A549 (cell line): ENCODE data around the gene SERPINA4.

Experiments
- BHLHE40 ChIP-seq: IDR thresholded peaks from 2 replicates; pipeline ENCODE4 v1.6.1; 2012; ENCODE audit warnings: low read depth, low read length, inconsistent platforms
- CTCF ChIP-seq: fragments of >200 bp; sonication (Bioruptor Twin); formaldehyde crosslinking; IDR thresholded peaks from 3 replicates; pipeline ENCODE4 v1.5.1; 2016
- EP300 ChIP-seq, 2 experiments: fragments of >200 bp; sonication (Bioruptor Twin); formaldehyde crosslinking; IDR thresholded peaks; 2 replicates in 1 of 2; 3 replicates in 1 of 2; pipeline ENCODE4 v1.6.1; 2016 to 2017
- HMGXB4 ChIP-seq: fragments of 250-450 bp; sonication (Bioruptor Pico); IDR thresholded peaks from 2 replicates; pipeline ENCODE4 v1.5.0; 2021; ENCODE audit warnings: mild to moderate bottlenecking, moderate library complexity, borderline replicate concordance
- KDM1A ChIP-seq: fragments of 200-600 bp; sonication (generic); IDR thresholded peaks from 2 replicates; pipeline ENCODE4 v1.6.1; 2016; ENCODE audit warnings: low read depth, mild to moderate bottlenecking
- POLR2A ChIP-seq: IDR thresholded peaks from 2 replicates; pipeline ENCODE4 v1.6.1; 2012; ENCODE audit warnings: mild to moderate bottlenecking, low read length
- RCOR1 ChIP-seq: fragments of 150-350 bp; IDR thresholded peaks from 2 replicates; pipeline ENCODE4 v1.6.1; 2014; ENCODE audit warnings: antibody characterized with exemption, low read length, low read depth
- ZFP36 ChIP-seq: fragments of 450-650 bp; IDR thresholded peaks from 2 replicates; pipeline ENCODE4 v1.6.1; 2014; ENCODE audit warnings: borderline replicate concordance; ENCODE audit not compliant: partially characterized antibody

- TF ChIP-seq RCOR1 (no peak), CTCF (no peak), POLR2A (no peak), BHLHE40 (no peak), ZFP36 (no peak), HMGXB4 (CRISPR knock-in tag) (no peak), EP300 (IDR thresholded peaks at IDR 0.05) (no peak), KDM1A (no peak)
Measured at GRCh38 chr14:94541234-94541975, 19.8 kb upstream of the SERPINA4 start.
